Esophagus muscularis mucosa (tissue), 4 donors: Measurements from ENCODE around the gene FOXE1. TPM values are rescaled to one million over a fixed set of nuclear protein-coding genes. Genes with fewer than 3 reads are reported as not detected.

Experiments used
- DNase-seq: peaks from one replicate; pipeline ENCODE4 v3.0.0-alpha.2; 2017; ENCODE audit errors: extremely low spot score
- H3K27ac ChIP-seq, 4 donors: fragments of 200-600 bp; sonication (generic); replicated peaks in 1 of 4; 1 replicate in 3 of 4; 2 replicates in 1 of 4; pipeline ENCODE4 v1.5.1; 2016 to 2019; ENCODE audit warnings: mild to moderate bottlenecking in 1 of 4
- H3K27me3 ChIP-seq, 4 donors: fragments of 200-600 bp; sonication (generic); one replicate each; pipeline versions ENCODE4 v1.5.1 to v1.6.0; 2016 to 2019
- H3K36me3 ChIP-seq, 4 donors: fragments of 200-600 bp; sonication (generic); one replicate each; pipeline ENCODE4 v1.5.1; 2016 to 2019
- H3K4me1 ChIP-seq, 4 donors: fragments of 200-600 bp; sonication (generic); one replicate each; pipeline ENCODE4 v1.5.1; 2016 to 2019
- H3K4me3 ChIP-seq, 4 donors: fragments of 200-600 bp; sonication (generic); 1 replicate in 2 of 4; 2 replicates in 2 of 4; pipeline ENCODE4 v1.5.1; 2016 to 2019; ENCODE audit warnings: mild to moderate bottlenecking in 4 of 4, moderate library complexity in 1 of 4
- H3K9me3 ChIP-seq, 4 donors: fragments of 200-600 bp; sonication (generic); 1 replicate in 3 of 4; 2 replicates in 1 of 4; pipeline ENCODE4 v1.5.1; 2016 to 2019
- CTCF ChIP-seq, 3 experiments: fragments of 200-600 bp in 2 of 3; fragments of 450-650 bp in 1 of 3; sonication (generic) in 2 of 3; IDR thresholded peaks; one replicate each; pipeline ENCODE4 v1.5.1; 2017 to 2019; ENCODE audit warnings: antibody characterized with exemption in 3 of 3, mild to moderate bottlenecking in 2 of 3, moderate library complexity in 1 of 3
- EP300 ChIP-seq: sonication (generic); formaldehyde crosslinking; IDR thresholded peaks from one replicate; pipeline ENCODE4 v1.6.1; 2017; ENCODE audit warnings: antibody characterized with exemption
- POLR2A ChIP-seq: fragments of 450-650 bp; IDR thresholded peaks from one replicate; pipeline ENCODE4 v1.6.1; 2017; ENCODE audit warnings: antibody characterized with exemption, moderate library complexity, mild to moderate bottlenecking, low read depth
- POLR2AphosphoS5 ChIP-seq, 2 donors: sonication (generic); formaldehyde crosslinking; IDR thresholded peaks; one replicate each; pipeline ENCODE4 v1.6.1; 2017; ENCODE audit warnings: antibody characterized with exemption in 2 of 2
- WGBS: methylation state at CpG from one replicate; pipeline ENCODE4 v1.1.5; 2018; 5-methylcytosine and 5-hydroxymethylcytosine counted together
- intact Hi-C: fragments of 100-400 bp; cut with DNase I; formaldehyde crosslinking; loops from one replicate; pipeline ENCODE4 v1.15.1; 2023
- total RNA-seq, 4 donors: library from RNA; depleted of rRNA; stranded (reverse); fragments of >200 nt; gene quantifications; one replicate each; pipeline versions ENCODE4 v1.1.0 to v1.2.1, GENCODE V29; 2016

The FOXE1 gene
- total RNA-seq, 4 donors from 2014 or later = not detected

DNA sequence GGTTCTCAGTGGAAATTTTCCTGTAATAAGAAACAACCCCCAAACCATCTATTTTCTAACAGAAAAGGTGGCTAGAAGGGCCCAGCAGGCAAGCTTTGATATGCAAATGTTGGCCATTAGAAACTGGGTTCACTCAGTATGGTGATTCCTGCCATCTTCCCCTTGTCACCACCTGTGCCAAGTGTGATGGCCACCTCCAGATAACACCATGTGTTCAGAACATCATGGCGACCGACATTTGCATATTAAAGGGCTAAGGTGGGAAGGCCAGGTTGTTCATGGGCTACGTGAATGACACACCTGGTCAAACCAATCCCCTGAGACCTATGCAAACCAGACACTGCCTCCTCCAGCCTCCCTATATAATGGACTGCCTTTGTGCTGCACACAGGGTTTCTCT is 20.4 kb downstream of the FOXE1 start:
- H3K36me3 ChIP-seq = no peaks in the 10 kb centered on the region
- no peaks in the 10 kb centered on the region for H3K9me3 ChIP-seq
- H3K27me3 ChIP-seq = no peaks in the 10 kb centered on the region
- TF ChIP-seq POLR2A = no peak
- TF ChIP-seq POLR2AphosphoS5 (IDR thresholded peaks at IDR 0.05) = no peak
- no peak for TF ChIP-seq CTCF (IDR thresholded peaks at IDR 0.05)
- TF ChIP-seq EP300 = no peak
- DNase-seq = no peak
- H3K4me3 ChIP-seq = no peak overlapping the region
- peaks cover 5 to 12% (median 10%) of the 10 kb centered on the region in 4 donors for H3K4me1 ChIP-seq
- 73% methylated on average over 3 of the region's 3 CpGs for WGBS
- no peak overlapping the region for H3K27ac ChIP-seq
- intact Hi-C loops = no loop called here

GRCh38 chr9:97873882-97874281 is 20.9 kb downstream of the FOXE1 start:
- Histone ChIP-seq H3K27me3 (no peaks in the 10 kb centered on the region), H3K9me3 (no peaks in the 10 kb centered on the region), H3K4me3 (no peak overlapping the region), H3K4me1 (peaks cover 5 to 12% (median 10%) of the 10 kb centered on the region in 4 donors), H3K36me3 (no peaks in the 10 kb centered on the region), H3K27ac (no peak overlapping the region)
- intact Hi-C loops = no loop called here
- TF ChIP-seq POLR2A = no peak
- TF ChIP-seq EP300 = no peak
- no peak for TF ChIP-seq POLR2AphosphoS5 (IDR thresholded peaks at IDR 0.05)
- TF ChIP-seq CTCF (IDR thresholded peaks at IDR 0.05) = no peak
- 77% methylated on average over 5 of the region's 6 CpGs for WGBS
- no peak for DNase-seq

GRCh38 chr9:97874624-97875023 is 21.6 kb downstream of the FOXE1 start:
- WGBS = 79% methylated on average over 6 of the region's 6 CpGs
- intact Hi-C loops = no loop called here

GRCh38 chr9:97875111-97875510 is 22.1 kb downstream of the FOXE1 start:
- no peak overlapping the region for H3K4me3 ChIP-seq
- H3K36me3 ChIP-seq = no peaks in the 10 kb centered on the region
- WGBS = 75% methylated on average over 5 of the region's 5 CpGs
- intact Hi-C loops = no loop called here
- no peak overlapping the region for H3K27ac ChIP-seq
- DNase-seq = no peak
- no peaks in the 10 kb centered on the region for H3K27me3 ChIP-seq
- H3K4me1 ChIP-seq = peaks cover 5 to 12% (median 10%) of the 10 kb centered on the region in 4 donors
- H3K9me3 ChIP-seq = no peaks in the 10 kb centered on the region
- TF ChIP-seq CTCF (IDR thresholded peaks at IDR 0.05) = no peak
- TF ChIP-seq POLR2AphosphoS5 (IDR thresholded peaks at IDR 0.05) = no peak
- TF ChIP-seq POLR2A = no peak
- no peak for TF ChIP-seq EP300

More at GRCh38 chr9:97874624-97875023, 21.6 kb downstream of the FOXE1 start:
- no peaks in the 10 kb centered on the region for H3K36me3 ChIP-seq
- no peaks in the 10 kb centered on the region for H3K9me3 ChIP-seq
- H3K27me3 ChIP-seq = no peaks in the 10 kb centered on the region
- no peak for DNase-seq
- peaks cover 5 to 12% (median 10%) of the 10 kb centered on the region in 4 donors for H3K4me1 ChIP-seq
- H3K4me3 ChIP-seq = no peak overlapping the region
- TF ChIP-seq POLR2AphosphoS5 (IDR thresholded peaks at IDR 0.05) = no peak
- no peak for TF ChIP-seq EP300
- no peak for TF ChIP-seq POLR2A
- no peak for TF ChIP-seq CTCF (IDR thresholded peaks at IDR 0.05)
- H3K27ac ChIP-seq = no peak overlapping the region

DNA sequence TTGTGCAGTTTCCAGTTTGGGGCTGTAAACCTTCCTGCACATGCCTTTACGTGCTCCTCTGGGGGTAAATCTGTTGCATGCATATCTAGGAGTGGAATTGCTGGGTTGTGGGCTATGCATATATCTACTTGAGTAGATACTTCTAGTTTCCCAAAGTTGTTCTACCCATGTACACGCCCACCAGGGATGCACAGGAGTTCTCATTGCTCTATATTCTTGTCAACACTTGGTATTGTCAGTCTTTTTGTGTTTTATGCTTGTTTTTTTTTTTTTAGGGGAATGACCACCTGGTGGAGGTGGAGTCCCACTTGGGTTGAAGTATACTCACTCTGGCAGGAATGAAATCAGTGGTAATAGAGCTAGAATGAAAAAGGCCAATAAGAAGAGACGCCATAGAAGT is 23.0 kb downstream of the FOXE1 start:
- no peaks in the 10 kb centered on the region for H3K36me3 ChIP-seq
- H3K4me1 ChIP-seq = peaks cover 5 to 12% (median 10%) of the 10 kb centered on the region in 4 donors
- TF ChIP-seq CTCF (IDR thresholded peaks at IDR 0.05) (no peak), POLR2A (no peak), EP300 (no peak), POLR2AphosphoS5 (IDR thresholded peaks at IDR 0.05) (no peak)
- intact Hi-C loops = no loop called here
- no peak overlapping the region for H3K27ac ChIP-seq
- no peaks in the 10 kb centered on the region for H3K9me3 ChIP-seq
- no peak for DNase-seq
- H3K27me3 ChIP-seq = no peaks in the 10 kb centered on the region
- no peak overlapping the region for H3K4me3 ChIP-seq
- WGBS = 95% methylated on average over 3 of the region's 3 CpGs
